GM12878 (cell line): ENCODE measurements around the gene PDCD1LG2. TPM values are rescaled to one million over a fixed set of nuclear protein-coding genes. Genes with fewer than 3 reads are reported as not detected.

Experiments used
- ATAC-seq: fragments of 200-7000 bp; cut with Tn5 transposase; 3 replicates; pipeline ENCODE4 v1.9.1; 2020; ENCODE audit warnings: mild to moderate bottlenecking, moderate library complexity
- BruUV-seq: library from RNA; stranded (reverse); fragments of 400-500 nt; replicated peaks from 2 replicates; lab custom pipeline; 2021; lab: Mats Ljungman, UMichigan
- CTCF ChIA-PET: fragments of 300-600 bp; sonication (Branson Sonifier 250); formaldehyde crosslinking; extraction: SDS; loops from one replicate; lab custom pipeline; 2021; ENCODE audit warnings: inconsistent platforms; lab: Yijun Ruan, JAX
- POLR2A ChIA-PET: fragments of 350-600 bp; formaldehyde crosslinking; extraction: SDS; loops from one replicate; lab custom pipeline; 2021; ENCODE audit warnings: inconsistent platforms; lab: Charles Lee
- RAD21 ChIA-PET: fragments of 300-600 bp; sonication (Branson Sonifier 250); formaldehyde crosslinking; loops from one replicate; lab custom pipeline; 2023; ENCODE audit warnings: antibody characterized with exemption; ENCODE audit not compliant: unreplicated experiment; lab: Charles Lee
- SMC1A ChIA-PET: fragments of 300-600 bp; sonication (Branson Sonifier 250); formaldehyde crosslinking; loops from one replicate; lab custom pipeline; 2023; ENCODE audit not compliant: unreplicated experiment, uncharacterized antibody; lab: Charles Lee
- DNase-seq: peaks from one replicate; pipeline ENCODE4 v3.0.0-alpha.2; 2011; ENCODE audit warnings: low read depth, low spot score
- FAIRE-seq: peaks from 3 replicates; lab custom pipeline; 2011; peaks lifted over from hg19 to GRCh38; lab: Jason Lieb, UNC
- H2AFZ ChIP-seq: 2 replicates; pipeline ENCODE4 v1.6.0; 2011; ENCODE audit warnings: low read depth, low read length, control low read depth; ENCODE audit not compliant: control insufficient read depth
- H3K27ac ChIP-seq: 2 replicates; pipeline ENCODE4 v1.5.1; 2011; ENCODE audit warnings: control low read depth; ENCODE audit not compliant: control insufficient read depth, insufficient read depth
- H3K27me3 ChIP-seq, 2 experiments: replicated peaks in 1 of 2; 2 replicates each; pipeline versions ENCODE4 v1.6.0 to v1.6.1; 2011; ENCODE audit warnings: low read length in 1 of 2; ENCODE audit not compliant: control insufficient read depth in 2 of 2, insufficient read depth in 2 of 2
- H3K36me3 ChIP-seq, 2 experiments: 2 replicates each; pipeline ENCODE4 v1.5.1; 2011; ENCODE audit warnings: low read length in 1 of 2; ENCODE audit not compliant: control insufficient read depth in 2 of 2, insufficient read depth in 2 of 2
- H3K4me1 ChIP-seq: 2 replicates; pipeline ENCODE4 v1.6.1; 2011; ENCODE audit warnings: mild to moderate bottlenecking, low read length, moderate library complexity, mixed read lengths; ENCODE audit not compliant: control insufficient read depth, insufficient read depth
- H3K4me2 ChIP-seq: 2 replicates; pipeline ENCODE4 v1.6.0; 2011; ENCODE audit warnings: control low read depth; ENCODE audit not compliant: control insufficient read depth, insufficient read depth
- H3K4me3 ChIP-seq: fragments of 200-600 bp; sonication (generic); 2 replicates; pipeline ENCODE4 v1.5.1; 2016
- H3K79me2 ChIP-seq: 2 replicates; pipeline ENCODE4 v1.6.0; 2011; ENCODE audit warnings: low read length; ENCODE audit not compliant: control insufficient read depth, insufficient read depth
- H3K9ac ChIP-seq: 2 replicates; pipeline ENCODE4 v1.8.0; 2011; ENCODE audit warnings: low read length, control low read depth, mixed read lengths; ENCODE audit not compliant: control insufficient read depth, insufficient read depth
- H3K9me3 ChIP-seq: replicated peaks from 3 replicates; pipeline ENCODE4 v1.5.1; 2011; ENCODE audit warnings: mild to moderate bottlenecking, low read length; ENCODE audit not compliant: control insufficient read depth, insufficient read depth
- H4K20me1 ChIP-seq: 2 replicates; pipeline ENCODE4 v1.6.0; 2011; ENCODE audit not compliant: control insufficient read depth, insufficient read depth
- ASH2L ChIP-seq: fragments of 300-600, 200-600 bp; sonication (generic); IDR thresholded peaks from 2 replicates; pipeline ENCODE4 v1.6.1; 2017; ENCODE audit warnings: low read depth, mild to moderate bottlenecking, borderline replicate concordance
- CBX5 ChIP-seq: sonication (generic); IDR thresholded peaks from 2 replicates; pipeline ENCODE4 v1.6.1; 2016; ENCODE audit warnings: low read depth, moderate library complexity, mild to moderate bottlenecking, inconsistent platforms
- CEBPB ChIP-seq, 2 experiments: fragments of 150-350 bp in 1 of 2; IDR thresholded peaks; 2 replicates each; pipeline ENCODE4 v1.6.1; 2012 to 2014; ENCODE audit warnings: low read depth in 2 of 2, low read length in 2 of 2, borderline replicate concordance in 1 of 2, inconsistent platforms in 1 of 2
- ETV6 ChIP-seq, 2 experiments: fragments of 450-650 bp in 1 of 2; IDR thresholded peaks in 1 of 2; conservative IDR thresholded peaks in 1 of 2; 2 replicates each; pipeline ENCODE4 v1.6.1; 2014; ENCODE audit warnings: antibody characterized with exemption in 1 of 2, borderline replicate concordance in 1 of 2, low read depth in 1 of 2, mild to moderate bottlenecking in 1 of 2, moderate library complexity in 1 of 2
- MEF2A ChIP-seq: IDR thresholded peaks from 2 replicates; pipeline ENCODE4 v1.6.1; 2011; ENCODE audit warnings: low read depth, mild to moderate bottlenecking, low read length, moderate library complexity; ENCODE audit not compliant: insufficient read depth
- PAX5 ChIP-seq: IDR thresholded peaks from 2 replicates; pipeline ENCODE4 v1.6.1; 2011; ENCODE audit warnings: low read depth, low read length, borderline replicate concordance
- WGBS: methylation state at CpG from one replicate; pipeline ENCODE4 v1.1.6; 2016; ENCODE audit warnings: low lambda C conversion rate; ENCODE audit not compliant: insufficient replicate concordance, insufficient coverage; ENCODE audit errors: missing lambda C conversion rate; 5-methylcytosine and 5-hydroxymethylcytosine counted together
- in situ Hi-C: fragments of 300-500 bp; cut with MboI; formaldehyde crosslinking; loops from 9 replicates; pipeline ENCODE4 v1.14.3; 2018; ENCODE audit warnings: mixed read lengths
- intact Hi-C: fragments of 100-400 bp; cut with micrococcal nuclease; formaldehyde crosslinking; loops from one replicate; pipeline ENCODE4 v1.14.2; 2022; ENCODE audit not compliant: unreplicated experiment
- polyA plus RNA-seq, 11 experiments: library from polyadenylated mRNA; depleted of rRNA in 4 of 11; unstranded in 6 of 11; stranded (reverse) in 5 of 11; fragments of >200 nt; fragmentation: Nextera tagmentation in 4 of 11; fragmentation: Illumina TruSeq in 1 of 11; extraction: Ambion mirVana in 4 of 11; extraction: Trizol in 1 of 11; gene quantifications; 1 replicate in 1 of 11; 2 replicates in 10 of 11; pipeline versions ENCODE4 v1.2.1 to v1.2.3, GENCODE V29; 2011 to 2016; ENCODE audit warnings: inconsistent platforms in 2 of 11, missing spikeins in 2 of 11, low read depth in 1 of 11
- total RNA-seq, 4 experiments: library from RNA; depleted of rRNA in 3 of 4; stranded (reverse); fragments of >200 nt in 3 of 4; fragmentation: Illumina TruSeq in 1 of 4; extraction: Trizol in 1 of 4; gene quantifications; 2 replicates each; pipeline versions ENCODE4 v1.2.1 to v1.2.3, GENCODE V29; 2013 to 2021

PDCD1LG2 gene
- total and polyA plus RNA-seq, 10 of the 15 experiments (the other 5 are each of a cell fraction or from before 2014, with no cell fraction given) = 1.5 to 37.3 (median 3.0) TPM

DNA sequence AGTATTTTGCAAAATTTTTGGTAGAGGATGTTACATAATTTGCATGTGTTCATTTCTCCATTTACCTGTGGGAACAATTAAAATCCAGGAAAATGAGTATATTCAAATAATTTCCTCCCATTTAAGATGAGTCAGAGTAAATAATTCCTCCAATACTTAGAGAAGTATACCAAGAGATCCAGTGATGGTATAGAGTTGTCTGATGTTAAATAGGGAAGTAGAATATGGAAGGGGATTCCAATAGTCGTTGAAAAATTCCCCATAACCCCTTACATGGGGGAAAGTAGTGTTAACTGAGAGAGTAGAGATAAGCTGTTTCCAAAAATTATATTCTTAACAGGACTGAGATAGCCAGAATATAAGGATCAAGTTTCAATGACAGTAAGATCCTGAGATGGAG is 44.3 kb upstream of the PDCD1LG2 start:
- WGBS = 0% methylated on average over 1 of the region's 1 CpG
- H2AFZ ChIP-seq = no peak overlapping the region
- POLR2A ChIA-PET = interaction anchor here (1.1 to 1.4 kb wide), 3 partner anchors 8 to 51 kb away, joined by 3 to 4 read pairs (median 3); partner anchors contain the start of gene PLGRKT
- H3K4me3 ChIP-seq = no peak overlapping the region
- H4K20me1 ChIP-seq = no peaks in the 10 kb centered on the region
- ATAC-seq (no peak), FAIRE-seq (no peak), DNase-seq (no peak)
- H3K79me2 ChIP-seq = peaks cover 20% of the 10 kb centered on the region
- peaks cover 16 to 28% of the 10 kb centered on the region in 2 experiments for H3K36me3 ChIP-seq
- BruUV-seq = no TSS peak
- in situ Hi-C loops (no loop called here), intact Hi-C loops (no loop called here)
- H3K27ac ChIP-seq = peak overlapping the region; percentile 18; the same call in 1 of the 2 replicates
- CTCF ChIA-PET = interaction anchor here (1.3 to 3.1 kb wide), 2 partner anchors 124 to 135 kb away, joined by 3 to 11 read pairs; no protein-coding TSS in a partner anchor
- TF ChIP-seq CBX5 (no peak), MEF2A (no peak), CEBPB (IDR thresholded peaks at IDR 0.05; ENCODE audit: borderline replicate concordance in 1 of 2, low read depth in 2 of 2, low read length in 2 of 2) (no peak), PAX5 (no peak), ETV6 (conservative IDR thresholded peaks at IDR 0.05 in 1 of 2, IDR thresholded peaks at IDR 0.05 in 1 of 2; ENCODE audit: borderline replicate concordance in 1 of 2, low read depth in 1 of 2) (no peak), ASH2L (no peak)
- H3K9ac ChIP-seq = no peak overlapping the region
- H3K4me2 ChIP-seq = peak overlapping the region; percentile 12; the same call in 1 of the 2 replicates
- RAD21 ChIA-PET = interaction anchor here (0.7 to 2.2 kb wide), 7 partner anchors 11 to 88 kb away, joined by 3 to 7 read pairs (median 4); partner anchors contain the start of gene CD274
- peaks cover 26% of the 10 kb centered on the region for H3K4me1 ChIP-seq
- no peaks in the 10 kb centered on the region for H3K27me3 ChIP-seq
- H3K9me3 ChIP-seq = no peaks in the 10 kb centered on the region; the same call in 2 of the 3 replicates
- SMC1A ChIA-PET = interaction anchor here (0.7 to 8.4 kb wide), 17 partner anchors 11 to 134 kb away, joined by 3 to 74 read pairs (median 4); partner anchors contain the start of genes CD274 and PDCD1LG2
